Activated CD8-positive, alpha-beta memory T cell treated with anti-CD3 and anti-CD28 coated beads for 48 hours (primary cell): ENCODE data around the gene PARPBP.
"Not testable (repeated sequence)": the region's sequence is repeated elsewhere in the genome, so short reads cannot be mapped to it uniquely, and the experiment has no call there.

Experiments used
- DNase-seq, 3 experiments: peaks; one replicate each; pipeline ENCODE4 v3.0.0-alpha.2; 2020; ENCODE audit warnings: low read depth in 2 of 3, low spot score in 2 of 3

PARPBP gene

DNA sequence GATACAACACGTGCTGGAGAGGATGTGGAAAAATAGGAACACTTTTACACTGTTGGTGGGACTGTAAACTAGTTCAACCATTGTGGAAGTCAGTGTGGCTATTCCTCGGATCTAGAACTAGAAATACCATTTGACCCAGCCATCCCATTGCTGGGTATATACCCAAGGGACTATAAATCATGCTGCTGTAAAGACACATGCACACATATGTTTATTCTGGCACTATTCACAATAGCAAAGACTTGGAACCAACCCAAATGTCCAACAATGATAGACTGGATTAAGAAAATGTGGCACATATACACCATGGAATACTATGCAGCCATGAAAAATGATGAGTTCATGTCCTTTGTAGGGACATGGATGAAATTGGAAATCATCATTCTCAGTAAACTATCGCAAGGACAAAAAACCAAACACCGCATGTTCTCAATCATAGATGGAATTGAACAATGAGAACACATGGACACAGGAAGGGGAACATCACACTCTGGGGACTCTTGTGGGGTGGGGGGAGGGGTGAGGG is 27.1 kb downstream of the PARPBP start:
- DNase-seq, result not testable (repeated sequence)

DNA sequence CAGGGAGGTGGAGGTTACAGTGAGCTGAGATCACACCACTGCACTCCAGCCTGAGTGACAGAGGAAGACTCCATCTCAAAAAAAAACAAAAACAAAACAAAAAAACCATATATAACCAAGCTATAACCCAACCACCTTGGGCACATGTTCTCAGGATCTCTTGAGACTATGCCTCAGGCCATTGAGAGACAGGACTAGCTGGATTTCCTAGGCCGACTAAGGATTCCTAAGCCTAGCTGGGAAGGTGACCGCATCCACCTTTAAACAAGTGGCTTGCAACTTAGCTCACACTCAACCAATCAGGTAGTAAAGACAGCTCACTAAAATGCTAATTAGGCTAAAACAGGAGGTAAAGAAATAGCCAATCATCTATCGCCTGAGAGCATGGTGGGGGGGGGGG is 35.2 kb downstream of the PARPBP start:
- not testable (repeated sequence) for DNase-seq

- DNase-seq, result no peak
Observed at GRCh38 chr12:102163383-102163782, 43.4 kb downstream of the PARPBP start.

DNA sequence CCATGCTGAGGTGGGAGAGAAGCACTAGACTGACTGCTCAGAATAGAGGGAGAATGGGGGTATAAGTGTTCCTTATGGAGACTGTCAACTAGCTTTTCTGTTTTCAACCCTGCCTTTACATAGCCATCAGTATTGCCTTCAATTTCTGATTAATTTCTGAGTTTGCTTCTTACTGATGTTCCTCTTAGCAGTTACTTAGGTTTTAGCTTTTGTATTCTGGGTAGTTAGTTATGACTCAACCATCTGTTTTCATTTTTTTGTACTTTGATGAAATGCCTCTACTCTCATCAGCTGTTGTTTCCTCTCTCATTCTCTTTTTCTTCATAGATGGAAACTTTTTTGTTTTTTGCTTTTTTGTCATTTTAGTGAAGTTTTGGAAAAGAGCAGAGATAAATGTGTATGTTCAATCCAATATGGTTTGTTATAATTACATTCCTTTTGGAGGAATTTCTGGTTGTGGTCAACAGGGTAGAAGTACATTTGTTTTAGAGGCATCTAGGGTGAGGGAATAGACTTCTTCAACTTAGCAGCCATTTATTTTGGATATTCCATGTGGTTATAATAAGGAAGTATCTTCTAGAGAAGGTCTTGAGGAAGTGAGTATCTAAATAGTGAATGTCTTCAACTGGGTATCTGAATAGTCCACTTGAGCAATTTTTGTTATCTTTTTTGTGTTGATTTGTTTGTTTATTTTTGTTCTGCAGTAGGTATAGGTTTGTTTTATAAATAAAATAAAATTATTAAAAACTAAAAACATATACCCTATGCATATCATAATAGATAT is 48.0 kb downstream of the PARPBP start:
- no peak for DNase-seq

DNA sequence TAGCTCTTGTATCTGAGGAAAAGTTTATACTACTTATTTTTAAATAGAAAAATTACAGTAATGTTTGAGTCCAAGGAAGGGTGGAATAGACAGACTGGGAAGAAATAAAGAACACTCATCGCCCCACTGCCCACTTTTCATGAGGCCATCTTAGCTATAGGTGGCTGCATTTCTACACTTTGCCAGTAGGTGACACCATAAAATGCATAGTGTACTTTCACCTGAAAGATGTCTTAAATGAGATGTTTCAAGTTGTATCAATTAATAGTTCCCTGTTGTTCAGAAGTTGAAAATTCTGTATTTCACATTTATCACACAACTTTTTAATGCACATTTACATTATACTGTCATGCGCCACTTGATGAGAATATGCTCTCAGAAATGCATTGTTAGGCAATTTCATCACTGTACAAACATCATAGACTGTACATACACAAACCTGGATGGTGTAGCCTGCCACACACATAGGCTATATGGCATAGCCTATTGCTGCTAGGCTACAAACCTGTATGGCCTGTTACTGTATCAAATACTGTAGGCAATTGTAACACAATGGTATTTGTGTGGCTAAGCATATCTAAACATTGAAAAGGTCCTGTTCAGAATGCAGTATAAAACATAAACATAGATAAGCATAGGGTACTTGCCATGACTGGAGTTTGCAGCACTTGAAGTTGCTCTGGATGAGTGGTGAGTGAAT is 50.1 kb downstream of the PARPBP start:
- DNase-seq, result no peak

DNA sequence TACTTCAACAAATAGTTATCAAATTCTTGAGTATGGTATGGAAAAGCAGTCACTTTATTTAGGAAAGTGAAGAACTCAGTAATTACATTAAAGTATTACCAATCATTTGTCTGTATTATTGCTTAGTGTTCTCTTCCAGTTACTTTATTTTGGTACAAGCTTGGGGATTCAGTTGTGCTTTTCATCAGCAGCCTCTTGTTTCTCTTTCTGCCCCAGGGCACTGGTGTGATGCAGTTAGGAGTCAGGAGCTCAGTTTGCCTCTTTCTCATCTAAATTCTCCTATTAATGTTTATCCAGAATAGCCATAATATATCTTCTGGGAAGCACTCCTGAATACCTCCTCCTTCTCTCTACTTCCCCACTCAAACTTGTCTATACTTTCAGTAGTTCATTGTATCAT is 52.0 kb downstream of the PARPBP start:
- no peak for DNase-seq

DNA sequence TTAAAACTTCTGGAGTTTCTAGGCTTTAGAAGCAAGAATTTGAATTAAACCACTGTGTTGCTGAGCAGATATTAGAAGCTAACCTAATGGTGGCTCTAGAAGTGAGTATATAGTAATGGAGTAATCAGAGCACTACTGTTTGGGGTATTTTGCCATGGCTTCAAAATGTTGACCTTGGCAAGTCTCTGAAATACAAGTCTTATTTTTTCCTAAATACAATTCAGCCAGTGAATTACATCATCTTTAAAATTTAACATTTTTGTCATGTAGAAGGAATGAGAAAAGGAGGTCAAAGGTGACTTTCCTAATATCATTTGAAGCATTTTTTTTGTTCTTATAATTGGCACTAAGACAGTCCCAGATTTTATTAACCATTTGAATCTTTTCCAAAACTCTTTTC is 52.5 kb downstream of the PARPBP start:
- no peak for DNase-seq

DNA sequence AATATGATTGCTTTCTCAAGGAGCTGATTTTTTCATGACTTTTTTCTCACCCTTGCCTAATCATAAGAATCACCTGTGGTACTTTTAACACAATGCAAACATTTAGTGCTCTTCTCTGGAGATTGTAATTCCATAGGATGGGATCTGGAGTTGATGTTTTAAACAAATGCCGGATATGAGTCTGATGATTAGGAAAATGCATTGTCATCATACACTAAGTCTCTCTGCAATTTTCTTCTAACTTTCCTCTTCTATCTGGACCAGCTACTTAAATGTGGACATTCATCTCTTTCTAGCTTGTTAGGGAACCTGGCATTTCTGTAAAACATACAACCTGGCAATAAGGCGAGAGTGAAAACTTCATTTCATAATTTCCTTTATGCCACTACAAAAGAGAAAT is 54.1 kb downstream of the PARPBP start:
- DNase-seq, result no peak

DNA sequence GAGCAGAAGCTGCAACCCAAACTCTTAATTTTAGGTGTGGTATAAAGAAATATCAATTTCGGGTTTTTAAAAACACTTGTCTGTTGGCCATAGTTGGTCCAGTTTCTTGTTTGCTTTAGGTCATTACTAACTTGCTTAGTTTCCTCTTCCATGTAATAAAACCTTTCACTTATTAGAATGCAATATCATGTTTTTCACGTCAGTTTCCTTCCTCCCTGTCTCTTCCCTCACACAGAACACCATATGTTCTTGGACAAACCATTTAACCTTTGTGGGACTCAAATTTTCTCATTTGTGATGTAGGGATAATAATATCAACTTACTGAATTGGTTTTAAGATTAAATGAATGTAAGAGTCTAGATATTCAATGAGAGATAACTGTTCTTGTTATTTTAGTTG is 54.8 kb downstream of the PARPBP start:
- no peak for DNase-seq

- DNase-seq, result no peak
Observed at GRCh38 chr12:102182635-102183034, 62.7 kb downstream of the PARPBP start.

DNA sequence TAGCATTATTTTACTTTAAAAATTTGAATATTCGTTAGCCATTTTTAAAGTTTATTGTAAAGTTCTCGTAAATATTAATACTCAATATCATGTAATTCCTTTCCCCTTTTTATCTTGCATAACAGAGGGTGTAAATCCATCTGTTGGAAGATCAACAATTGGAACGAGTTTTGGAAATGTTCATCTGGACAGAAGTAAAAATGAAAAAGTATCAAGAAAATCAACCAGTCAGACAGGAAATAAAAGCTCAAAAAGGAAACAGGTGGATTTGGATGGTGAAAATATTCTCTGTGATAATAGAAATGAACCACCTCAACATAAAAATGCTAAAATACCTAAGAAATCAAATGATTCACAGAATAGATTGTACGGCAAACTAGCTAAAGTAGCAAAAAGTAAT is 75.8 kb downstream of the PARPBP start:
- DNase-seq, result no peak

GRCh38 chr12:102197789-102198188 is 77.8 kb downstream of the PARPBP start, which contains the start of gene PMCH:
Gene PMCH, minus strand, starts transcription at chr12:102197833. Its CDS starts 63 bp downstream, at chr12:102197770.
- DNase-seq, result no peak

- DNase-seq, result no peak
Observed at GRCh38 chr12:102201436-102202061, 81.6 kb downstream of the PARPBP start.

GRCh38 chr12:102202556-102202955 is 82.6 kb downstream of the PARPBP start:
- no peak for DNase-seq

- no peak for DNase-seq
Observed at GRCh38 chr12:102204025-102204424, 84.0 kb downstream of the PARPBP start.

- no peak for DNase-seq
Observed at GRCh38 chr12:102215992-102216691, 96.2 kb downstream of the PARPBP start.

- DNase-seq, result no peak
Observed at GRCh38 chr12:102220736-102221135, 100.8 kb downstream of the PARPBP start.

DNA sequence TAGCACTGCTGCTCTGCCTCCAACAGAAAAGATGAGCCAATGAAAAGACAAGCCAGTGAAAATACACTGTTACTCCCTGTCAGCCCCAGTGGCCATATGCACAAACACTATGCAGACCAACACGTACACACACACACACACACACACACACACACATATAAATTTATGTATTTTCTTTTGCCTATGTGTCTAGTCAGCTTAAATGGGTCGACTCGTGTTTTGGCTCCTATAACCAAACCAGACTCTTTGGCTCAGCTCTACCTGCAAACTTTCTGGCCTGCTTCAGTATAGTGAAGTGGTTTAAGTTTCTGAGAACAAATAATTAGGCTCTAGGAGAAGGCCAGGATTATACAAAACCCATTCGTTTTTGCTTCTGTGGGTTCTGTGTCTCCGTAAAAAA is 108.0 kb downstream of the PARPBP start:
- DNase-seq, result no peak

DNA sequence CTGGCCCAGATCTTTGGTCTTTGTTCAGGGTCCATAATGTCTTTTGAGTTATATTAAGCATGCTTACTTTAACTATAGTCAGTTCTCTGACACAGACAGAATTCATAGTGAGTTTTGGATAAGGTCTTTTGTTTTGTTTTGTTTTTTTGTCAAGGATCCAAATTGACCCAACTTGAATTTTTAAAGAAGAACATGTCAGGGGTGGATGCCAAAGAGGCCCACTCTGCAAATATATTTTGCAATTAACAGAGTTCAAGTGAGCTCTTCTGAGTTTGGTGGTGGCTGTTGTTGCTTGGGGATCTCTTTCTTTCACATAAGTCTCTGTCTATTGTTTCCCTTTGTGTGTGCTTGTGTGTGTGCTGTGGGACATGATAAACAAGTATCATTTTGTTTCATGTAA is 112.1 kb downstream of the PARPBP start:
- no peak for DNase-seq

GRCh38 chr12:102232446-102232845 is 112.5 kb downstream of the PARPBP start:
- no peak for DNase-seq

DNA sequence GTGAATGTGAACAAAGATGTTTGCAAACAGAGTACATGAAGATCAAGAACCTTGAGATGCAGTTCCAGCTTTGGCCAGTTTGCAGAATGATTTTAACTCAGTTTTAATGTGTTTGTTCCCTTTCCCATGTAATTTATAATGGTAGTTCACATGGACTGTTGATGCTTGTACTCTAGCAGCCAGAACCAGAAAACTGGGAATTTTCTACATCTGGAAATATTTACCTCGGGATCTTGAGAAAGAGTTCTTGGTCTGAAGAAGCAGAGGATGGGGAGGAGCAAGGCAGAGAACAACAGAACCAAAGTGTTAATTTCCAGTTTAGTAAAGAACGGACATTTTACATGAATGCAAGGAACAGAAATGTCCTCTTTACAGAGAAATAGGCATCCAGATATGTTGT is 114.6 kb downstream of the PARPBP start:
- no peak for DNase-seq
